Measurements from ENCODE around the gene DIPK2B.

GRCh38 chrX:45166781-45167180 is 33.9 kb downstream of the DIPK2B start:
- TF ChIP-seq, protein P1, sequence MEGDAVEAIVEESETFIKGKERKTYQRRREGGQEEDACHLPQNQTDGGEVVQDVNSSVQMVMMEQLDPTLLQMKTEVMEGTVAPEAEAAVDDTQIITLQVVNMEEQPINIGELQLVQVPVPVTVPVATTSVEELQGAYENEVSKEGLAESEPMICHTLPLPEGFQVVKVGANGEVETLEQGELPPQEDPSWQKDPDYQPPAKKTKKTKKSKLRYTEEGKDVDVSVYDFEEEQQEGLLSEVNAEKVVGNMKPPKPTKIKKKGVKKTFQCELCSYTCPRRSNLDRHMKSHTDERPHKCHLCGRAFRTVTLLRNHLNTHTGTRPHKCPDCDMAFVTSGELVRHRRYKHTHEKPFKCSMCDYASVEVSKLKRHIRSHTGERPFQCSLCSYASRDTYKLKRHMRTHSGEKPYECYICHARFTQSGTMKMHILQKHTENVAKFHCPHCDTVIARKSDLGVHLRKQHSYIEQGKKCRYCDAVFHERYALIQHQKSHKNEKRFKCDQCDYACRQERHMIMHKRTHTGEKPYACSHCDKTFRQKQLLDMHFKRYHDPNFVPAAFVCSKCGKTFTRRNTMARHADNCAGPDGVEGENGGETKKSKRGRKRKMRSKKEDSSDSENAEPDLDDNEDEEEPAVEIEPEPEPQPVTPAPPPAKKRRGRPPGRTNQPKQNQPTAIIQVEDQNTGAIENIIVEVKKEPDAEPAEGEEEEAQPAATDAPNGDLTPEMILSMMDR (IDR thresholded peaks at IDR 0.05) = no peak
- TF ChIP-seq EZH2 (IDR thresholded peaks at IDR 0.05; ENCODE audit: borderline replicate concordance, insufficient read depth, low read depth, low read length, poor library complexity, severe bottlenecking) = no peak

All from B cell (primary cell).